ENCODE measurements around the gene RHCE. TPM values are rescaled to one million over a fixed set of nuclear protein-coding genes. Genes with fewer than 3 reads are reported as not detected.

The RHCE gene
- total and polyA plus RNA-seq, 2 of the 8 experiments (the other 6 are each of a cell fraction or from before 2014, with no cell fraction given), result 0.23 to 0.50 TPM

- H2BK20ac ChIP-seq (ENCODE audit: low read length), result no peak overlapping the region
- H3K27me3 ChIP-seq (replicated peaks in 1 of 4; ENCODE audit: control insufficient read depth in 3 of 4, extremely low read depth in 1 of 4, insufficient read depth in 3 of 4, low read length in 3 of 4), result no peaks in the 10 kb centered on the region
- no peaks in the 10 kb centered on the region for H3K23me2 ChIP-seq (ENCODE audit: low read depth, low read length)
- H3K4ac ChIP-seq (replicated peaks; ENCODE audit: insufficient read length, low read depth, low read length), result no peak overlapping the region
- H3K4me1 ChIP-seq (replicated peaks in 1 of 4; ENCODE audit: control insufficient read depth in 3 of 4, insufficient read depth in 4 of 4, low read length in 3 of 4), result no peaks in the 10 kb centered on the region
- H3K9me3 ChIP-seq (ENCODE audit: insufficient read depth in 2 of 2, low read depth in 1 of 2, low read length in 1 of 2), result no peaks in the 10 kb centered on the region
- ChIA-PET POLR2A (ENCODE audit: partially characterized antibody) (no interaction called here), CTCF (ENCODE audit: partially characterized antibody) (no interaction called here)
- H3K18ac ChIP-seq (ENCODE audit: extremely low read depth, low read length), result no peak overlapping the region
- no peaks in the 10 kb centered on the region for H3K36me3 ChIP-seq (ENCODE audit: control insufficient read depth in 2 of 4, insufficient read depth in 4 of 4, low read length in 3 of 4)
- H3K79me2 ChIP-seq (ENCODE audit: control insufficient read depth in 1 of 2, insufficient read depth in 2 of 2, low read length in 2 of 2), result no peaks in the 10 kb centered on the region
- H3K79me1 ChIP-seq (ENCODE audit: low read depth, low read length), result no peaks in the 10 kb centered on the region
- H3K4me2 ChIP-seq (ENCODE audit: insufficient read depth in 1 of 2, low read depth in 2 of 2, low read length in 2 of 2), result no peak overlapping the region
- H3K14ac ChIP-seq (ENCODE audit: insufficient read length), result no peak overlapping the region
- H2AFZ ChIP-seq (ENCODE audit: low read length), result no peak overlapping the region
- H2BK120ac ChIP-seq (replicated peaks; ENCODE audit: low read depth, low read length), result no peak overlapping the region
- H3K9ac ChIP-seq (replicated peaks in 1 of 4; ENCODE audit: extremely low read depth in 1 of 4, low read depth in 3 of 4, low read length in 3 of 4), result no peak overlapping the region
- no peak overlapping the region for H2BK5ac ChIP-seq (ENCODE audit: low read depth, low read length)
- H3K27ac ChIP-seq (ENCODE audit: low read depth, low read length), result no peak overlapping the region
- TF ChIP-seq CBX8 (IDR thresholded peaks at IDR 0.05; ENCODE audit: borderline replicate concordance, low read depth, low read length), result no peak
- TF ChIP-seq BCL11A (IDR thresholded peaks at IDR 0.05; ENCODE audit: low read depth in 2 of 2, low read length in 2 of 2), result no peak
- TF ChIP-seq CBX5 (IDR thresholded peaks at IDR 0.05; ENCODE audit: low read depth, low read length), result no peak
- H2AK5ac ChIP-seq (ENCODE audit: low read depth, low read length), result no peak overlapping the region
- no peak overlapping the region for H3K56ac ChIP-seq (replicated peaks; ENCODE audit: insufficient read length, low read depth, low read length)
- FAIRE-seq (no peak), DNase-seq (ENCODE audit: low read depth in 1 of 2, low spot score in 2 of 2) (peak in 1 of 2 experiments; percentile 22)
- no peak overlapping the region for H4K5ac ChIP-seq (ENCODE audit: insufficient read length, low read depth, low read length)
- H4K20me1 ChIP-seq (replicated peaks in 1 of 2; ENCODE audit: control insufficient read depth in 1 of 2, insufficient read depth in 2 of 2, low read length in 2 of 2), result no peaks in the 10 kb centered on the region
- WGBS, 2 experiments (ENCODE audit: extremely low coverage in 1 of 2, insufficient coverage in 1 of 2, insufficient read length in 1 of 2, insufficient replicate concordance in 2 of 2, low coverage in 1 of 2, low lambda C conversion rate in 2 of 2, missing lambda C conversion rate in 1 of 2), result 90% methylated on average over 6 of the region's 6 CpGs; no CpG with 5 or more reads in 1 of the 2 experiments
- no peak overlapping the region for H2BK15ac ChIP-seq (ENCODE audit: low read length)
- no peak overlapping the region for H4K91ac ChIP-seq (replicated peaks; ENCODE audit: insufficient read length, low read length)
- H3K23ac ChIP-seq (ENCODE audit: insufficient read length), result no peak overlapping the region
- H4K8ac ChIP-seq (ENCODE audit: extremely low read depth, insufficient read depth, low read length), result no peak overlapping the region
- H3K4me3 ChIP-seq (ENCODE audit: extremely low read depth in 1 of 4, insufficient read depth in 2 of 4, low read depth in 3 of 4, low read length in 4 of 4), result no peak overlapping the region
- no peak overlapping the region for H2BK12ac ChIP-seq (ENCODE audit: low read depth, low read length)
Observed at GRCh38 chr1:25392841-25393240, 27.8 kb downstream of the RHCE start.

All from H1 (cell line).